Glomerular visceral epithelial cell (primary cell): Measurements from ENCODE around the gene CALN1.

Experiments
- DNase-seq: peaks from one replicate; pipeline ENCODE4 v3.0.0-alpha.2; 2016; ENCODE audit errors: extremely low spot score

Gene CALN1

GRCh38 chr7:72039460-72039859 is 372.7 kb downstream of the CALN1 start:
- no peak for DNase-seq

GRCh38 chr7:72038022-72038732 is 374.0 kb downstream of the CALN1 start:
- DNase-seq, result no peak

DNA sequence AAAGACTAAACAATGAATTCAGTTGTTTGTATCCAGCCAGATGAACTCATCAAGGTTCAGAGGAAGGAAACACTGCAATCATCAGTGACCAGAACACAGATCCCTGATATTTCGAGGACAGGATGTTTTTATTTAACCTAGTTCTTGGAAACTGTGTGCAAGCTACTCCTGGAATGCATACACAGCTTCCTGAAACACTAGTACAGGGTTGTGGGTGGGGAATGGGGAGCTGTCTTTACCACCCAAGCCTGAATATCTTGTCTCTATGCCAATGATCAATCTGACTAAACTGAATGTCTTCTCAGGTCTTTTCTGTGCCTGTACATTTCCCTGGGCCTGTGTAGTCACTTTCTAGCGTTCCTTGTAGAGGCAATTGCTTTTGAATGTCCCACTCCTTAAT is 374.6 kb downstream of the CALN1 start:
- DNase-seq, result no peak

DNA sequence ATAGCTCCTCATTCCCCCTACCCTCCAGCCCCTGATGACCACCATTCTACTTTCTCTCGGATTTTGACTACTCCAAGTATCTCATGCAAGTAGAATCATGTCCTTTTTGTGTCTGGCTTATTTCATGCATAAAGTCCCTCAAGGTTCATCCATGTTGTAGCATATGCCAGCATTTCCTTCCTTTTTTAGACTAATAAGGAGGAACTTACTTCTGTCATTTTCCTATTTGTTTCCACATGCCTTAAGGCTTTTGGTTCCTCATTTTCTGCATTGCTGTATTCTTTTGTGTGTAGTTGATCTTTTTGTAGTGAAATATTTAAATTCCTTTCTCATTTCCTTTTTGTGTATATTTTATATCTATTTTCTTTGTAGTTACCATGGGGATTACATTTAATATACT is 376.9 kb downstream of the CALN1 start:
- DNase-seq, result no peak

DNA sequence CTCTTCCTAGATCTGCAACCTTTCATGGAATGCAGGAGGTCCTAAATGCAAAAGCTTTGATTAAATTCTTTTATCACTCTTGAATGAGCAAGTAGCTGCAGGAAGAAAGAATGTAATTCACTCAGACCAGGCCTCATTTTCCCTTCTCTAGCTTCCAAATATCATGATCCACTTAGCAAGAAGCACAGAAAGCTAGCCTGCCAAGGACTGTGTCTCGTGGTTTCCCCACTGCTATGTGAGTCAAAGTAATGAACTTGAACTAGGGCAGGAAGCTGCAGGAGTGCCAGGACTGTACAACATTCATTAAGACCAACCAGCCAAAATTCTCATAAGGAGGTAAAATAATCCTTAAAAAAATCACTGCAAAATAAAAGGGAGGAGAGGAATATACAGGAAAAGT is 379.2 kb downstream of the CALN1 start:
- DNase-seq, result no peak

GRCh38 chr7:72030994-72031667 is 381.0 kb downstream of the CALN1 start:
- no peak for DNase-seq

GRCh38 chr7:72028267-72028666 is 383.9 kb downstream of the CALN1 start:
- DNase-seq, result no peak

- DNase-seq, result no peak
Measured at GRCh38 chr7:72025381-72025960, 386.7 kb downstream of the CALN1 start.

GRCh38 chr7:72023926-72024325 is 388.2 kb downstream of the CALN1 start:
- no peak for DNase-seq

GRCh38 chr7:72021716-72022115 is 390.4 kb downstream of the CALN1 start:
- DNase-seq, result no peak

DNA sequence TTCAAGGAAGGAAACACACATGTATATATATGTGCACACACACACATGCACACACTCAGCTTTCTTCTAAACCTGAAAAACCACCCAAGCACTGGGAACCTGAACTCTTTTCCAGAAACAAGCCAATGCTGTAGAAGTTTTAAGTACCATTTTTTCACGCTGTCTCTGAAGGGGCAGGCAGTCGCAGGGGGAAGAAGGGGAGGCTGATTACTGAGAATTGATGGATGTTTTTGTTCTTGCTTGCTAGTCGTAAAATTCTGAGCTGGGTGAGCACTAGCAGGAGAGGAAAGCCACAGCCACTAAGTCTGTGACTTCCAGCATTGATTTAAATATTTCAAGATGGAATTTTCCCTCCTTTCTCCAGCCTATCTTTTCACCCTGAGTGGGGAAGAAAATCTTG is 391.8 kb downstream of the CALN1 start:
- DNase-seq, result no peak

GRCh38 chr7:72019436-72019835 is 392.7 kb downstream of the CALN1 start:
- DNase-seq, result no peak

GRCh38 chr7:72017756-72018155 is 394.4 kb downstream of the CALN1 start:
- no peak for DNase-seq

DNA sequence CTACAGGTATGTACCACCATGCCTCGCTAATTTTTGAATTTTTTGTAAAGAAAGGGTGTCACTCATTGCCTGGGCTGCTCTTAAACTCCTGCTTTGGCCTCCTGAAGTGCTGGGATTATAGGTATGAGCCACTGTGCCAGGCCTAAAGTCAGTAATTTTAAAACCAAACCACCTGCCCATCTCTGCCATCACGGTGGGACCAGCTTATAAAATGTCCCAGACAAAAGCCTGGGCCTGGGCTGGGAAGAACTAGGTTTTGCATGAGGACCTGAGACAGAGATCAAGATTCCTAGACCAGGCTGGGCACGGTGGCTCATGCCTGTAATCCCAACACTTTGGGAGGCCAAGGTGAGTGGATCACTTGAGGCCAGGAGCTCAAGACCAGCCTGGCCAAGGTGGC is 395.6 kb downstream of the CALN1 start:
- DNase-seq, result no peak

- DNase-seq, result no peak
Measured at GRCh38 chr7:72015136-72015535, 397.0 kb downstream of the CALN1 start.

DNA sequence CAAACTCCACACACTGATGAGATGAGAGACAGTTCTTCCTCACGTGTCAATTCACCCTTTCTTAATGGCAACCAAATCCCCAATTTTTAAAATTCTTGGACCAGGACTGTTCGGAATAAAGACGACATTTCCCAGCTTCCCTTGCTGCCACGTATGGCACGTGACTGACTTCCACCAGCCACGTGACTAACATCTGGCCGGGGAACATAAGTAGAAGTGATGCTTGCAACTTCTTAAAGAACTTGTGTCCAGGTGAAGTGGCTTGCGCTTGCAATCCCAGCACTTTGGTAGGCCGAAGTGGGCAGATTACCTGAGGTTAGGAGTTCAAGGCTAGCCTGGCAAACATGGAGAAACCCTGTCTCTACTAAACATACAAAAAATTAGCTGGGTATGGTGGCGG is 405.1 kb downstream of the CALN1 start:
- no peak for DNase-seq

GRCh38 chr7:72003236-72003635 is 408.9 kb downstream of the CALN1 start:
- no peak for DNase-seq

- no peak for DNase-seq
Measured at GRCh38 chr7:71996141-71996540, 416.0 kb downstream of the CALN1 start.

- DNase-seq, result no peak
Measured at GRCh38 chr7:71995111-71995510, 417.0 kb downstream of the CALN1 start.

DNA sequence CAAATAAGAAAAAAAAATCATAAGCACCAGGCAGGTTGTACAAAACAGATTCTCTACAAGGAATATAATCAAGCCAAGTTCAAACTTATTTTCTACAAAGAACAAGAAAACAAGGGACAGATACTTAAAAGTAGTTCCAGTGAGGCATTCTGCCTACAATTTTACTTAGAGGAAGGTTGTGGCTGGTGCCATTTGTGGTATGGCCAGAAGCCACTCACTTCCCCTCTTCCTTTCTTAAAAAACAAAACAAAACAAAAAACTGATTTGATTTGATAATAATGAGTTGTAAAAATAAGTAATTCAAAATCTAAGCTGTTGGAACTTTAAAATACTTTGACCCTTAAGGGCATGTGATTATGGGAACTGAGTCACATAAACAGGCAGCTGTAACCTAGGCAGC is 420.6 kb downstream of the CALN1 start:
- DNase-seq, result no peak

DNA sequence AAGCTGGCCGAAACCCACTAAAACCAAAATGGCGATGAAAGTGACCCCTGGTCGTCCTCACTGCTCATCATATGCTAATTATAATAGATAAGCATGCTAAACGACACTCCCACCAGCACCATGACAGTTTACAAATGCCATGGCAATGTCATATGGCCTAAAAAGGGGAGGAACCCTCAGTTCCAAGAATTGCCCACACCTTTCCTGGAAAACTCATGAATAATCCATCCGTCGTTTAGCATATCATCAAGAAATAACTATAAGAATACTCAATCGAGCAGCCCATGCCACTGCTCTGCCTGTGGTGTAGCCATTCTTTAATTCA is 422.0 kb downstream of the CALN1 start:
- DNase-seq, result no peak

DNA sequence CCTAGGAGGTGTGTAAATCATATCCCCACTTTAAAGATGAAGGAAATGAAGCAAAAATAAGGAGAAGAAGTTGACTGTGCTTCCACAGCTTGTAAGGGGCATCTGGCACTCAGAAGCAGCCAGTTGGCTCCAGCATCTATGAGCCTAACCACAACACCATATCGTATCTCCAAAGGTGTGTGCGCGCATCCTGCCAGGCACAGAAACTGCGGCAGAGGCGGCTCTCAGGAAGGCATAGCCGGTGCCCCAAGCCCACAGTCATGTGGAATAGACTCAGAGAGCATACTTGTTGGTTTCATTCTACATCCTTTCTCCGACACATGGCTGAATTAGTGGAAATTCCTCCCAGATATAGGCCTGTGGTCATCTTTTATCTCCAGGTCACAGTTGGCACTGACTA is 423.9 kb downstream of the CALN1 start:
- DNase-seq, result no peak

DNA sequence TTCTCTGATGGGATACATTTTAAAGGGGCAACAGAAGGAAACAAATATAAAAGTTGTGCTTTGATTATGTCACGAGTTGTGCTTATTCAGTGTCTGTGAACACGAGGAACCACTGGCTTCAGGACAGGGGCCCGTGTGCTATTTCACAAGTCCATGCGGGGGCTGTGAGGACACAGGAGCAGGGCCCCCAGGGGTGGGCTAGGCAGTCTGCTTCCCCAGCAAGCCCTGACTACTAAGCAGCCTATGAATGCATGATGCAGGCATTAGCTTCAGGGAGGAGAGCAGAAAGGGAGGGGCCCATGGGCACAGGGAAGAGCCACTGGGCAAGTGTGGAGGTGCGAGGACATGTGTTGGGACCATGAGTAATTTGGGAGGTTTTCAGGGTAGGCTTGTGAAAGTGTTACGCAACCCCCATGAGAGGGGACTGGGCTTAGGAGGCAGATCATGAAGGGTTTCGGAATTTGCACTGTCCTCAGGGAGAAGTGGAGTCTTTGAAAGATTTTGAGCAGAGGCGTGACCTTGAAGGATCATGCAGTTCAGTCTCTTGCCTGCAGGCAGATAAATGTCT is 424.9 kb downstream of the CALN1 start:
- no peak for DNase-seq
